BJ (cell line): ENCODE results near the gene SBF2. TPM values are rescaled to one million over a fixed set of nuclear protein-coding genes. Genes with fewer than 3 reads are reported as not detected.

ENCODE experiments used
- CTCF ChIA-PET: fragments of 350-600 bp; formaldehyde crosslinking; extraction: SDS; loops from one replicate; lab custom pipeline; 2021; ENCODE audit warnings: antibody characterized with exemption, inconsistent platforms; lab: Yijun Ruan, JAX
- POLR2A ChIA-PET: fragments of 300-600 bp; sonication (Branson Sonifier 250); formaldehyde crosslinking; extraction: SDS; loops from one replicate; lab custom pipeline; 2021; ENCODE audit warnings: antibody characterized with exemption; lab: Charles Lee
- DNase-seq: peaks from one replicate; pipeline ENCODE4 v3.0.0-alpha.2; 2011; ENCODE audit warnings: low read depth
- H3K27me3 ChIP-seq: 2 replicates; pipeline ENCODE4 v1.6.0; 2011; ENCODE audit warnings: low read length; ENCODE audit not compliant: control insufficient read depth, insufficient read depth
- H3K36me3 ChIP-seq: 2 replicates; pipeline ENCODE4 v1.5.1; 2011; ENCODE audit warnings: low read length; ENCODE audit not compliant: control insufficient read depth, insufficient read depth
- H3K4me3 ChIP-seq: 2 replicates; pipeline ENCODE4 v1.5.1; 2011; ENCODE audit warnings: low read depth, mild to moderate bottlenecking, control low read depth, low read length
- CTCF ChIP-seq: IDR thresholded peaks from 2 replicates; pipeline ENCODE4 v1.5.1; 2011; ENCODE audit warnings: low read depth, mild to moderate bottlenecking, control low read depth, inconsistent platforms, low read length, moderate library complexity; ENCODE audit not compliant: insufficient read depth
- polyA plus RNA-seq: library from polyadenylated mRNA; depleted of rRNA; stranded (reverse); fragments of >200 nt; gene quantifications from 2 replicates; pipeline ENCODE4 v1.2.3, GENCODE V29; 2011

The SBF2 gene
- polyA plus RNA-seq, 1 experiment, result 33.8 TPM

GRCh38 chr11:9953994-9954626 lies 339.9 kb downstream of the SBF2 start:
- Histone ChIP-seq H3K4me3 (no peak overlapping the region), H3K27me3 (no peaks in the 10 kb centered on the region), H3K36me3 (peaks cover under 1% of the 10 kb centered on the region; the same call in 1 of the 2 replicates)
- no peak for DNase-seq
- TF ChIP-seq CTCF, result no peak
- POLR2A ChIA-PET, result interaction anchor here (0.6 kb wide), 1 partner anchor 372 kb away, joined by 3 read pairs; no protein-coding TSS in a partner anchor
- CTCF ChIA-PET, result no interaction called here

GRCh38 chr11:9952511-9953196 lies 341.4 kb downstream of the SBF2 start:
- CTCF ChIA-PET, result interaction anchor here (0.9 kb wide), 1 partner anchor 8 kb away, joined by 3 read pairs; no protein-coding TSS in a partner anchor
- H3K27me3 ChIP-seq, result no peaks in the 10 kb centered on the region
- no peaks in the 10 kb centered on the region for H3K36me3 ChIP-seq
- TF ChIP-seq CTCF, result no peak
- no peak overlapping the region for H3K4me3 ChIP-seq
- DNase-seq, result no peak
- POLR2A ChIA-PET, result no interaction called here

- no peaks in the 10 kb centered on the region for H3K36me3 ChIP-seq
- DNase-seq, result no peak
These were observed 342.2 kb downstream of the SBF2 start for GRCh38 chr11:9951807-9952206.

GRCh38 chr11:9950462-9950861 lies 343.6 kb downstream of the SBF2 start:
- CTCF ChIA-PET, result interaction anchor here (0.6 to 1.1 kb wide), 5 partner anchors 19 to 533 kb away, joined by 3 to 8 read pairs (median 3); no protein-coding TSS in a partner anchor
- DNase-seq, result no peak
- no peak for TF ChIP-seq CTCF
- Histone ChIP-seq H3K4me3 (no peak overlapping the region), H3K36me3 (no peaks in the 10 kb centered on the region), H3K27me3 (no peaks in the 10 kb centered on the region)
- POLR2A ChIA-PET, result no interaction called here

More at GRCh38 chr11:9951807-9952206, 342.2 kb downstream of the SBF2 start:
- ChIA-PET POLR2A (interaction anchor here (0.6 kb wide), 1 partner anchor 52 kb away, joined by 3 read pairs; no protein-coding TSS in a partner anchor), CTCF (interaction anchor here (0.9 kb wide), 1 partner anchor 9 kb away, joined by 3 read pairs; no protein-coding TSS in a partner anchor)
- TF ChIP-seq CTCF, result no peak
- Histone ChIP-seq H3K4me3 (no peak overlapping the region), H3K27me3 (no peaks in the 10 kb centered on the region)
